ENCODE measurements around the gene RBPJ. TPM values are rescaled to one million over a fixed set of nuclear protein-coding genes. Genes with fewer than 3 reads are reported as not detected.
"Not testable (repeated sequence)": the region's sequence is repeated elsewhere in the genome, so short reads cannot be mapped to it uniquely, and the experiment has no call there.

The RBPJ gene
- total RNA-seq, 1 donor from 2014 or later: 121 TPM

GRCh38 chr4:26307037-26307800 is 13.6 kb upstream of the RBPJ start:
- Mint-ChIP-seq H3K4me3 (ENCODE audit: unreplicated experiment) (no peak overlapping the region), H3K4me1 (ENCODE audit: low read depth, unreplicated experiment) (no peaks in the 10 kb centered on the region), H3K27ac (ENCODE audit: unreplicated experiment) (no peak overlapping the region), H3K36me3 (ENCODE audit: unreplicated experiment) (no peaks in the 10 kb centered on the region), H3K9me3 (ENCODE audit: unreplicated experiment) (no peaks in the 10 kb centered on the region), H3K27me3 (ENCODE audit: unreplicated experiment) (peaks cover under 1% of the 10 kb centered on the region)
- no peak for DNase-seq
- TF ChIP-seq, protein P1, sequence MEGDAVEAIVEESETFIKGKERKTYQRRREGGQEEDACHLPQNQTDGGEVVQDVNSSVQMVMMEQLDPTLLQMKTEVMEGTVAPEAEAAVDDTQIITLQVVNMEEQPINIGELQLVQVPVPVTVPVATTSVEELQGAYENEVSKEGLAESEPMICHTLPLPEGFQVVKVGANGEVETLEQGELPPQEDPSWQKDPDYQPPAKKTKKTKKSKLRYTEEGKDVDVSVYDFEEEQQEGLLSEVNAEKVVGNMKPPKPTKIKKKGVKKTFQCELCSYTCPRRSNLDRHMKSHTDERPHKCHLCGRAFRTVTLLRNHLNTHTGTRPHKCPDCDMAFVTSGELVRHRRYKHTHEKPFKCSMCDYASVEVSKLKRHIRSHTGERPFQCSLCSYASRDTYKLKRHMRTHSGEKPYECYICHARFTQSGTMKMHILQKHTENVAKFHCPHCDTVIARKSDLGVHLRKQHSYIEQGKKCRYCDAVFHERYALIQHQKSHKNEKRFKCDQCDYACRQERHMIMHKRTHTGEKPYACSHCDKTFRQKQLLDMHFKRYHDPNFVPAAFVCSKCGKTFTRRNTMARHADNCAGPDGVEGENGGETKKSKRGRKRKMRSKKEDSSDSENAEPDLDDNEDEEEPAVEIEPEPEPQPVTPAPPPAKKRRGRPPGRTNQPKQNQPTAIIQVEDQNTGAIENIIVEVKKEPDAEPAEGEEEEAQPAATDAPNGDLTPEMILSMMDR (IDR thresholded peaks at IDR 0.05; ENCODE audit: partially characterized antibody, unreplicated experiment): no peak

GRCh38 chr4:26308568-26308967 is 12.2 kb upstream of the RBPJ start:
- Mint-ChIP-seq H3K36me3 (ENCODE audit: unreplicated experiment) (no peaks in the 10 kb centered on the region), H3K27ac (ENCODE audit: unreplicated experiment) (no peak overlapping the region), H3K4me3 (ENCODE audit: unreplicated experiment) (no peak overlapping the region), H3K27me3 (ENCODE audit: unreplicated experiment) (peaks cover 2% of the 10 kb centered on the region), H3K9me3 (ENCODE audit: unreplicated experiment) (no peaks in the 10 kb centered on the region), H3K4me1 (ENCODE audit: low read depth, unreplicated experiment) (no peaks in the 10 kb centered on the region)
- DNase-seq: no peak
- TF ChIP-seq, protein P1 (IDR thresholded peaks at IDR 0.05; ENCODE audit: partially characterized antibody, unreplicated experiment): no peak

GRCh38 chr4:26310264-26310663 is 10.6 kb upstream of the RBPJ start:
- H3K9me3 Mint-ChIP-seq (ENCODE audit: unreplicated experiment): peaks cover 1% of the 10 kb centered on the region
- TF ChIP-seq, protein P1 (IDR thresholded peaks at IDR 0.05; ENCODE audit: partially characterized antibody, unreplicated experiment): no peak
- no peak overlapping the region for H3K27ac Mint-ChIP-seq (ENCODE audit: unreplicated experiment)
- H3K36me3 Mint-ChIP-seq (ENCODE audit: unreplicated experiment): peaks cover 3% of the 10 kb centered on the region
- H3K4me1 Mint-ChIP-seq (ENCODE audit: low read depth, unreplicated experiment): no peaks in the 10 kb centered on the region
- DNase-seq: no peak
- H3K27me3 Mint-ChIP-seq (ENCODE audit: unreplicated experiment): peaks cover 2% of the 10 kb centered on the region
- H3K4me3 Mint-ChIP-seq (ENCODE audit: unreplicated experiment): no peak overlapping the region

- Mint-ChIP-seq H3K27ac (ENCODE audit: unreplicated experiment) (no peak overlapping the region), H3K27me3 (ENCODE audit: unreplicated experiment) (peaks cover 2% of the 10 kb centered on the region), H3K9me3 (ENCODE audit: unreplicated experiment) (peaks cover 3% of the 10 kb centered on the region), H3K4me3 (ENCODE audit: unreplicated experiment) (no peak overlapping the region), H3K36me3 (ENCODE audit: unreplicated experiment) (peaks cover 9% of the 10 kb centered on the region), H3K4me1 (ENCODE audit: low read depth, unreplicated experiment) (no peaks in the 10 kb centered on the region)
- TF ChIP-seq, protein P1 (IDR thresholded peaks at IDR 0.05; ENCODE audit: partially characterized antibody, unreplicated experiment): no peak
- no peak for DNase-seq
Observed at GRCh38 chr4:26311633-26312032, 9.2 kb upstream of the RBPJ start.

GRCh38 chr4:26315316-26315932 is 5.4 kb upstream of the RBPJ start:
- not testable (repeated sequence) for H3K4me3 Mint-ChIP-seq (ENCODE audit: unreplicated experiment); H3K27ac Mint-ChIP-seq (ENCODE audit: unreplicated experiment); H3K4me1 Mint-ChIP-seq (ENCODE audit: low read depth, unreplicated experiment)
- Mint-ChIP-seq H3K27me3 (ENCODE audit: unreplicated experiment) (peaks cover 12% of the 10 kb centered on the region), H3K9me3 (ENCODE audit: unreplicated experiment) (peaks cover 15% of the 10 kb centered on the region), H3K36me3 (ENCODE audit: unreplicated experiment) (peaks cover 13% of the 10 kb centered on the region)
- peak; percentile 48 for DNase-seq

Measured in glutamatergic neuron (in vitro differentiated cells).